Endothelial cell of umbilical vein (primary cell): ENCODE measurements around the gene AK4. TPM values are rescaled to one million over a fixed set of nuclear protein-coding genes. Genes with fewer than 3 reads are reported as not detected.

Experiments
- BruUV-seq: library from RNA; stranded (reverse); fragments of 400-500 nt; replicated peaks from 2 replicates; lab custom pipeline; 2021; lab: Mats Ljungman, UMichigan
- CTCF ChIA-PET: fragments of 300-600, 350-600 bp; sonication (Branson Sonifier 250); formaldehyde crosslinking; loops from one replicate; lab custom pipeline; 2021; ENCODE audit warnings: antibody characterized with exemption, inconsistent platforms; lab: Charles Lee
- POLR2A ChIA-PET: fragments of 300-600, 350-600 bp; sonication (Branson Sonifier 250); formaldehyde crosslinking; loops from one replicate; lab custom pipeline; 2021; ENCODE audit warnings: antibody characterized with exemption, inconsistent platforms; lab: Charles Lee
- DNase-seq: peaks from one replicate; pipeline ENCODE4 v3.0.0-alpha.2; 2011; ENCODE audit warnings: low read depth, low spot score
- FAIRE-seq: peaks from 2 replicates; lab custom pipeline; 2011; peaks lifted over from hg19 to GRCh38; lab: Jason Lieb, UNC
- H2AFZ ChIP-seq: 2 replicates; pipeline ENCODE4 v1.6.0; 2012; ENCODE audit warnings: low read depth, low read length, control low read depth, inconsistent platforms
- H3K27ac ChIP-seq: 2 replicates; pipeline ENCODE4 v1.5.1; 2011; ENCODE audit warnings: low read depth, mild to moderate bottlenecking, control low read depth, low read length, moderate library complexity; ENCODE audit not compliant: insufficient read depth
- H3K27me3 ChIP-seq, 2 experiments: 2 replicates each; pipeline versions ENCODE4 v1.6.0 to v1.6.1; 2011; ENCODE audit warnings: low read length in 2 of 2, mixed read lengths in 1 of 2; ENCODE audit not compliant: control insufficient read depth in 2 of 2, insufficient read depth in 2 of 2
- H3K36me3 ChIP-seq, 2 experiments: 2 replicates in 1 of 2; 3 replicates in 1 of 2; pipeline ENCODE4 v1.5.1; 2011; ENCODE audit warnings: low read length in 2 of 2, mild to moderate bottlenecking in 1 of 2, moderate library complexity in 1 of 2; ENCODE audit not compliant: control insufficient read depth in 2 of 2, insufficient read depth in 2 of 2; ENCODE audit errors: extremely low read depth in 1 of 2
- H3K4me1 ChIP-seq: 3 replicates; pipeline ENCODE4 v1.5.1; 2011; ENCODE audit warnings: mild to moderate bottlenecking, low read length; ENCODE audit not compliant: control insufficient read depth, insufficient read depth; ENCODE audit errors: extremely low read depth
- H3K4me2 ChIP-seq: 2 replicates; pipeline ENCODE4 v1.6.1; 2011; ENCODE audit warnings: low read length, control low read depth, mixed read lengths; ENCODE audit not compliant: insufficient read depth
- H3K4me3 ChIP-seq, 3 experiments: fragments of 200-600 bp in 1 of 3; sonication (generic), shearing (Covaris generic) in 1 of 3; replicated peaks in 1 of 3; 2 replicates each; pipeline ENCODE4 v1.5.1; 2011 to 2016; ENCODE audit warnings: control low read depth in 3 of 3, low read length in 3 of 3, mild to moderate bottlenecking in 2 of 3, inconsistent platforms in 1 of 3, low read depth in 1 of 3, moderate library complexity in 1 of 3; ENCODE audit not compliant: insufficient read depth in 1 of 3
- H3K79me2 ChIP-seq: 2 replicates; pipeline ENCODE4 v1.6.0; 2012; ENCODE audit warnings: low read length, inconsistent platforms; ENCODE audit not compliant: control insufficient read depth, insufficient read depth
- H3K9ac ChIP-seq: replicated peaks from 2 replicates; pipeline ENCODE3; 2011; ENCODE audit warnings: low read length, control low read depth; ENCODE audit not compliant: insufficient read depth; ENCODE audit errors: extremely low read depth
- H3K9me1 ChIP-seq: replicated peaks from 3 replicates; pipeline ENCODE4 v1.6.0; 2011; ENCODE audit warnings: mild to moderate bottlenecking, low read length; ENCODE audit not compliant: control insufficient read depth, insufficient read depth; ENCODE audit errors: extremely low read depth
- H3K9me3 ChIP-seq: replicated peaks from 2 replicates; pipeline ENCODE4 v1.5.1; 2012; ENCODE audit warnings: low read length, inconsistent platforms; ENCODE audit not compliant: control insufficient read depth, insufficient read depth
- H4K20me1 ChIP-seq: replicated peaks from 2 replicates; pipeline ENCODE3; 2011; ENCODE audit warnings: mild to moderate bottlenecking, low read length; ENCODE audit not compliant: control insufficient read depth, insufficient read depth; ENCODE audit errors: extremely low read depth
- EZH2 ChIP-seq: IDR thresholded peaks from 2 replicates; pipeline ENCODE4 v1.6.1; 2012; ENCODE audit warnings: borderline replicate concordance, low read depth, mild to moderate bottlenecking, moderate library complexity, low read length, inconsistent platforms; ENCODE audit not compliant: severe bottlenecking
- FOS ChIP-seq: IDR thresholded peaks from 2 replicates; pipeline ENCODE4 v1.6.1; 2011; ENCODE audit warnings: mild to moderate bottlenecking, low read length, moderate library complexity, borderline replicate concordance; ENCODE audit not compliant: insufficient read depth
- GATA2 ChIP-seq: IDR thresholded peaks from 2 replicates; pipeline ENCODE4 v1.7.0; 2011; ENCODE audit warnings: low read depth, mild to moderate bottlenecking, moderate library complexity, mixed read lengths, low read length; ENCODE audit not compliant: insufficient read length, insufficient read depth
- JUN ChIP-seq: IDR thresholded peaks from 2 replicates; pipeline ENCODE4 v1.6.1; 2011; ENCODE audit warnings: borderline replicate concordance, low read depth; ENCODE audit not compliant: insufficient read length, insufficient read depth
- MYC ChIP-seq: IDR thresholded peaks from one replicate; pipeline ENCODE4 v1.6.1; 2011; ENCODE audit warnings: mild to moderate bottlenecking, low read depth, low read length
- POLR2A ChIP-seq: IDR thresholded peaks from 2 replicates; pipeline ENCODE4 v1.6.1; 2012; ENCODE audit warnings: low read depth, mild to moderate bottlenecking, control low read depth, low read length
- POLR2AphosphoS5 ChIP-seq: IDR thresholded peaks from 2 replicates; pipeline ENCODE4 v1.6.1; 2012; ENCODE audit warnings: low read depth, mild to moderate bottlenecking, control low read depth, low read length, moderate library complexity; ENCODE audit not compliant: insufficient read depth
- dilution Hi-C: fragments of 300-500 bp; cut with MboI; formaldehyde crosslinking; loops from one replicate; pipeline ENCODE4 v1.15.0; 2019; ENCODE audit warnings: low sequenced_read_pairs; ENCODE audit not compliant: extremely low pct_ligation_motif_present
- intact Hi-C: fragments of 100-400 bp; cut with micrococcal nuclease; formaldehyde crosslinking; loops from one replicate; pipeline ENCODE4 v1.10.0; 2022
- polyA plus RNA-seq, 4 experiments: library from polyadenylated mRNA; depleted of rRNA in 3 of 4; stranded (reverse) in 3 of 4; unstranded in 1 of 4; fragments of >200 nt; gene quantifications; 2 replicates each; pipeline versions ENCODE4 v1.2.1 to v1.2.3, GENCODE V29; 2011 to 2012; ENCODE audit warnings: missing spikeins in 1 of 4
- total RNA-seq: library from RNA; stranded (reverse); gene quantifications from 2 replicates; pipeline ENCODE4 v1.2.3, GENCODE V29; 2021
- TF ChIP-seq, protein P1 (sequence below), 2 donors: IDR thresholded peaks; 1 replicate in 1 of 2; 2 replicates in 1 of 2; pipeline ENCODE4 v1.5.1; 2011; ENCODE audit warnings: low read length in 2 of 2, mild to moderate bottlenecking in 2 of 2, moderate library complexity in 2 of 2, control low read depth in 1 of 2, inconsistent platforms in 1 of 2, low read depth in 1 of 2; ENCODE audit not compliant: insufficient read depth in 1 of 2; ENCODE audit errors: extremely low read depth in 1 of 2
- TF ChIP-seq, protein P2 (sequence below): IDR thresholded peaks from 2 replicates; pipeline ENCODE4 v1.6.1; 2011; ENCODE audit not compliant: insufficient read depth, insufficient read length

AK4 gene
- total and polyA plus RNA-seq, 2 donors (not counting 3 experiments of a cell fraction or from before 2014, with no cell fraction given), result 2.2 to 5.6 TPM

DNA sequence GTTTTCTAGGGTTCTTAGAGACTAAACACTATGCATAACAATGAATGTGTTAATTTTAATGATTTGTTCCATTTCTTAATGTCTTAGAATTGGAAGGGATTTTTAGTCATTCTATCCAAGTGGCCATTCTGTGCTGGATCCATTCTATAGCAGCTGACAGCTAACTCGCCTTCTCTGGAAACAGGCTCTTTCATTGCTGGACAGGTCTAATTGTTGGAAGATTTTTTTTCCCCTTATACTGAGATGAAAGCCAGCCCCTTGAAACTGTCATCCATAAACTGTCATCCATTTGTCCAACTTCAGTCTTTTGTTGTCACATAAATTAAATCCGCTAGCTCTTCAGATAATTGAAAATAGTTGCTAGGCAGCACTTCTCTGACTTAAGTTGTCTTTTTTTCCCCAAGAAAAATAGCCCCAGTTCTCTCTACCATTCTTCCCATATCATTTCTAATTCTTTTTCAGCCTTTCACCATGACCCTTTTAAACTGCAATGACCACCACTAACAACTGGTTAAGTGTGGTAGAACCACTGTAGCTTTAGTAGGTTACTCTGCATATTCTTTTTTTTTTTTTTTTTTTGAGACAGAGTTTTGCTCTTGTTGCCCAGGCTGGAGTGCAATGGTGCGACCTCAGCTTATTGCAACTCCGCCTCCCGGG lies 19.7 kb downstream of the AK4 start:
- dilution Hi-C loops, result no loop called here
- Histone ChIP-seq H3K27me3 (no peaks in the 10 kb centered on the region), H3K9me1 (no peaks in the 10 kb centered on the region), H4K20me1 (no peaks in the 10 kb centered on the region), H3K4me1 (no peaks in the 10 kb centered on the region), H3K4me2 (no peak overlapping the region), H3K36me3 (no peaks in the 10 kb centered on the region), H3K9ac (no peak overlapping the region), H2AFZ (no peak overlapping the region), H3K79me2 (no peaks in the 10 kb centered on the region), H3K27ac (no peak overlapping the region), H3K9me3 (no peaks in the 10 kb centered on the region), H3K4me3 (no peak overlapping the region)
- intact Hi-C loops, result no loop called here
- no TSS peak for BruUV-seq
- ChIA-PET CTCF (interaction anchor here (1.0 to 1.1 kb wide), 3 partner anchors 9 to 13 kb away, joined by 3 read pairs; no protein-coding TSS in a partner anchor), POLR2A (interaction anchor here (0.7 kb wide), 1 partner anchor 1596 kb away, joined by 12 read pairs; no protein-coding TSS in a partner anchor)
- FAIRE-seq, result peak; percentile 12
- no peak for TF ChIP-seq GATA2
- no peak for DNase-seq

DNA sequence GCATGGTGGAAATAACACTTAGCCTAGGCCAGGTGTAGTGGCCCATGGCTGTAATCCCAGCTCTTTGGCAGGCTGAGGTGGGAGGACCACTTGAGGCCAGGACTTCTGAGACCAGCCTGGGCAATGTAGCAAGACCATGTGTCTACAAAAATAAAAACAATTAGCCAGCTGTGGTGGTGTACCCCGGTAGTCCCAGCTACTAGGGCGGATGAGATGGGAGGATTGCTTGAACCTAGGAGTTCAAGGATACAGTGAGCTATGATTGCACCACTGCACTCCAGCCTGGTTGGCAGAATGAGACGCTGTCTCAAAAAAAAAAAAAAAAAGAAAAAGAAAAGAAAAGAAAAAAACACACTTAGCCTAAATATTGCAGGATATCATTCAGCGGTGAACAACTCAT lies 20.9 kb downstream of the AK4 start:
- no peaks in the 10 kb centered on the region for H3K9me1 ChIP-seq
- H3K79me2 ChIP-seq, result no peaks in the 10 kb centered on the region
- H4K20me1 ChIP-seq, result no peaks in the 10 kb centered on the region
- no peak overlapping the region for H2AFZ ChIP-seq
- H3K27ac ChIP-seq, result no peak overlapping the region
- CTCF ChIA-PET, result interaction anchor here (0.7 to 1.1 kb wide), 4 partner anchors 8 to 650 kb away, joined by 3 to 4 read pairs (median 3); no protein-coding TSS in a partner anchor
- no TSS peak for BruUV-seq
- dilution Hi-C loops (no loop called here), intact Hi-C loops (no loop called here)
- no peaks in the 10 kb centered on the region for H3K27me3 ChIP-seq
- no peaks in the 10 kb centered on the region for H3K36me3 ChIP-seq
- DNase-seq (no peak), FAIRE-seq (no peak)
- no peak overlapping the region for H3K4me3 ChIP-seq
- no peaks in the 10 kb centered on the region for H3K4me1 ChIP-seq
- no peak overlapping the region for H3K9ac ChIP-seq
- POLR2A ChIA-PET, result no interaction called here
- H3K9me3 ChIP-seq, result no peaks in the 10 kb centered on the region
- H3K4me2 ChIP-seq, result no peak overlapping the region
- TF ChIP-seq GATA2, result no peak
- no peak for TF ChIP-seq JUN
- TF ChIP-seq, protein P1, sequence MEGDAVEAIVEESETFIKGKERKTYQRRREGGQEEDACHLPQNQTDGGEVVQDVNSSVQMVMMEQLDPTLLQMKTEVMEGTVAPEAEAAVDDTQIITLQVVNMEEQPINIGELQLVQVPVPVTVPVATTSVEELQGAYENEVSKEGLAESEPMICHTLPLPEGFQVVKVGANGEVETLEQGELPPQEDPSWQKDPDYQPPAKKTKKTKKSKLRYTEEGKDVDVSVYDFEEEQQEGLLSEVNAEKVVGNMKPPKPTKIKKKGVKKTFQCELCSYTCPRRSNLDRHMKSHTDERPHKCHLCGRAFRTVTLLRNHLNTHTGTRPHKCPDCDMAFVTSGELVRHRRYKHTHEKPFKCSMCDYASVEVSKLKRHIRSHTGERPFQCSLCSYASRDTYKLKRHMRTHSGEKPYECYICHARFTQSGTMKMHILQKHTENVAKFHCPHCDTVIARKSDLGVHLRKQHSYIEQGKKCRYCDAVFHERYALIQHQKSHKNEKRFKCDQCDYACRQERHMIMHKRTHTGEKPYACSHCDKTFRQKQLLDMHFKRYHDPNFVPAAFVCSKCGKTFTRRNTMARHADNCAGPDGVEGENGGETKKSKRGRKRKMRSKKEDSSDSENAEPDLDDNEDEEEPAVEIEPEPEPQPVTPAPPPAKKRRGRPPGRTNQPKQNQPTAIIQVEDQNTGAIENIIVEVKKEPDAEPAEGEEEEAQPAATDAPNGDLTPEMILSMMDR (IDR thresholded peaks at IDR 0.05; ENCODE audit: extremely low read depth in 1 of 2, insufficient read depth in 1 of 2, low read depth in 1 of 2, low read length in 2 of 2), result no peak
- no peak for TF ChIP-seq EZH2
- TF ChIP-seq, protein P2, sequence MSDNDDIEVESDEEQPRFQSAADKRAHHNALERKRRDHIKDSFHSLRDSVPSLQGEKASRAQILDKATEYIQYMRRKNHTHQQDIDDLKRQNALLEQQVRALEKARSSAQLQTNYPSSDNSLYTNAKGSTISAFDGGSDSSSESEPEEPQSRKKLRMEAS, result no peak
- no peak for TF ChIP-seq FOS
- no peak for TF ChIP-seq POLR2A
- TF ChIP-seq MYC, result no peak
- no peak for TF ChIP-seq POLR2AphosphoS5
